ENCODE data around the gene MYH9.

The MYH9 gene

DNA sequence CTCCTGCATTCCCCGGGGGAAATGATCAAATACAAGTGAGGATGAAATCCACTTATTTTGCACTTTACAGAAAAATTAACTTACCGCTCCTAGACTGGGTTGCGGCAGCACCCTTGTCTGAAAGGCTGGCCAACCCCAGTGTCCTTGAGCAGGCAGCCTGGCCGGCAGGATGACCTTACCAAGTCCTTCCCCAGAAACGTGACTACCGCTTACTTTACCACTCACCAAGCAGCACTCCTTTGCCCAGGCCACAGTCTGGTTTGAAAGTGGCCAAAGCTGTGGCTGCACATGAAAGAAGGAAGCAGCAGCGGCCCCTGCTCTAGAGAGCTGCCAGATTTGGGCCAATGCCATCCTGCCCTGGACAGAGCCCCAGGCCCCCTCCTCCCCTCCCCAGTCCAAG, 20.3 kb downstream of the MYH9 start:
- DNase-seq (ENCODE audit: low read depth in 3 of 3): no peak

DNA sequence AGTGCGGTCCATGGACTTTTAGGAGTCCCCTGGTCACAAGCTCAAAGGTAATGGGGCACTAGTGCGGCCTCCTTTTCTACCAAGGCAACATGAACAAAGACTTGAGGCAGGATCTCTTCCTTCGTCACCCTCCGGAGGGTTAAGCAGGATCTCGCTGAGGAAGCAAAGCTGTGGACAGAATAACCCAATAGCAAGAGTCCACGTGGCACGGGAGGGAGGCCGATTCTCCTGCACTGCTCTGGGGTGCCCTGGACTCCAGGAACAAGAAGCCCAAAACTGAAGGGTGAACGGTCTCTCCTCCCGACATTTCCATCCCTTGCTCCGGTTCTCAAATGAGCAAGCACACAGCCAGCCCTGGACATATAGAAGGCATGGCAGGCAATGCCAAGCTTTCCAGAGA, 20.7 kb downstream of the MYH9 start:
- no peak for DNase-seq (ENCODE audit: low read depth in 3 of 3)

DNA sequence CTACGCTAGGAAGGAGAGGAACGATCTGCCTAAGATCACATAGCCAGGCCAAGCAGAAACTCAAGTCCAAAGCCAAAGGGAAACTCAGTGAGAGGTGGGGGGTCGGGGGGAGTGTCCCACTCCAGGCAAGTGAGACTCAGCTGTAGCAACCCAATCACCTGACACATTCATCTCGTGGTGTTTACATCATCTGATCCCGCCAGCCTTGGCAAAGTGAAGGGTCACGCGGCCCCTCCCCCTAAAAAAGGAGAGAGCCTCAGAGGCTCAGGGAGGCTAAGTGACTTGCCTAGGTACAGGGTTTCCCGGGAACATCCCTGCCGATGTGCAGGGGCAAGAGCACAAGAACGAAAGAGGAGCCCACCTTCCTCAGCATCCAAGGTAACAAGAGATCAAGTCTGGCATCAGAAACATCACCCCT, 21.5 kb downstream of the MYH9 start:
- DNase-seq (ENCODE audit: low read depth in 3 of 3): no peak

DNA sequence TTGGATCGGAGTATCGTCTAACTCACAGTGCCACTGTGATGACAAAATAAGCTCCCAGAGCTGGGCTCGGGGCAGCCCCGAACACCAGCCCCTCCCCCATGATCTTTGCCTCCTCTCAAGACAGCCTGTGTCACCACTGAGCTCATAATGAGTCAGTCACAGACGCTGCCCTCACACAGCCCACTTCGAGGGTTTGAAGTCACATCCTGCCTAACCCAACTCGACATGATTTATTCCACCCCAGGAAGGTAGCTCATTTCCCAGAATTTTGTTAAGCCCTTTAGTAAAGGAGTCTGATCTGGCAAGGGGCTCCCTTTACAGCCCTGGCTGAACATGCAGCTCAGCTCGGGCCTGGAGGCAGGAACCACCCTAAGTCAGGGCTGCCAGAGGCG, 22.8 kb downstream of the MYH9 start:
- peak; percentile 85 to 93 (median 86) for DNase-seq (ENCODE audit: low read depth in 3 of 3)

DNA sequence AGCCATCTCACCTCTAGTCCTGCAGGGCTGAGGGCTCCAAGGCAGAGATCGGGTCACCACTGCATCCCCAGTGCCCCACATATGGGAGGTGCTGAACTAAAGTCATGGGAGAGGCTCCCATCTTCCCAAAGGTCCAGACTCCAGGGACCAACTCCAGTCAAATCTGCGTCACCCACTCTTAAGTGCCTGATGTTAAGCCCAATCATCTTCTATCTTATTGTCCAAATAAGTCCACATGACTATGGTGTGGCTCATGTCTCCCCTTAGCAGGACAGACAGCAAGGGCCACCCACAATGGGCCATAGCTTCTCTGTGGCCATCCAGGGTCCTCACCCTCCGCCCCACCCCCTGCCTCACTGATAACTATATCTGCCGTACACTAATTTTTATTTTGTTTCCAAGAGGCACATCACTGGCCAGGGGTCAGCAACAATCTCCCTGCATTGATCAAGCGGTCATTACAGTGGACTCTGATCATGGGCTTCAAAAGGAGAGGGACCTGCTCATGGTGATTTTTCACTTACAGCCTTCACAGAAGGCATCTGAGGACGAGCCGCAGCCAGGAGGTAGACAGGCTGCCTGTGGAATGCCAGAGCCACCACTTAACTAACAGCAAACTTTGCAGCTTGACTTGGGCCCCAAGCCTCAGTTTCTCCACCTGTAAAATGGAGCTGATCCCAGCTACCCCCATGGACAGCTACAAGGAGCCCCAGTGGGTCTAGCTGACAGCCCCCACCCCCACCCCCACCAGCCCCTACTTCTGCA, 23.3 kb downstream of the MYH9 start:
- DNase-seq (ENCODE audit: low read depth in 3 of 3): no peak

DNA sequence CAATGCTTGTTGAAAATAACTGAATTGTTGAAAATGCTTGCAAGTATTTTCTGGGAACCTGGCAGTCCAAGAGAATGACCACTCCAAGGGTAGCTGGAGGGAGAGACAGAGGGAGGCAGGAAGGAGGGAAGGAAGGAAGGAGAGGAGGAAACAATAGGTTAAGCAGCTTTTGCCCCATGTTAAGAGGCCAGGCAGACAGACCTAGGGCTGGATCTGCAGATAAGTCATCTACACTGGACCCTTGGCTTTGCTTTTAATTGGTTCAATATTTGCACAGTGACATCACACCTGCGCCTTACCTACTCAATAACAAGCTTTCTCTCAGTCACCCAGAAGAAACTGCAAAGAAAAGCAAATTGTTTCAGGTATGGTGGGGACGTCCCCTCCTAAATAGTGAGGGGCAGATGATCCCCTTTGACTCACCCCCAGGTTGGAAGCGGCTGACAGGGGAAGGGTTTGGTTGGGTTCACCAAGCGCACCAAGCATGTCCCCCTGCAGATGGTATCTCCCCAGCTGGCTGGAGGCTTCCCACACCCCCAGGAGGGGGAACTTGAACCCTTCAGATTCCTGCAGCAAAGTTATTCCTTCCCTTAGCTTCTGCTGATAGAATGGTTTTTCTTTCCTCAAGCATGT, 24.3 kb downstream of the MYH9 start:
- no peak for DNase-seq (ENCODE audit: low read depth in 3 of 3)

DNA sequence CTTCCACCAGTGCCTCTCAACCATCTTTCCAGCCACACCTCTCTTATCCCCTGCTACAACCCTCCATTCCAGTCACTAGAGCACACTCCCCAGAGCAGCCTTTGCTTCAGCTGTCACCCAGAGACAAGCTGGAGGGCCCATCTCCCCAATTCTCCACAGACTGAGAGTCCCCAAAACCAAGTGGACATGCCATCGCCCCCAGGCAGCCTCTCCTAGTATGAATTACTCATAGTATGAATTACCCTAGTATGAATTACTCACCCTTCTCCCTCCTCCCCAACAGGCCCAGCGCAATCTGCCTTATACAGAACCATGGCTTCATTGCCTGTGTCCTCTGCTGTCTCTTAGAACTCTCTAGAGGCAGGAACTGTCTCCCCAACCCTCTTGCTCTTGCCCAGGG, 24.8 kb downstream of the MYH9 start:
- peak in 2 of 3 donors; percentile 41 to 55 for DNase-seq (ENCODE audit: low read depth in 3 of 3)

DNA sequence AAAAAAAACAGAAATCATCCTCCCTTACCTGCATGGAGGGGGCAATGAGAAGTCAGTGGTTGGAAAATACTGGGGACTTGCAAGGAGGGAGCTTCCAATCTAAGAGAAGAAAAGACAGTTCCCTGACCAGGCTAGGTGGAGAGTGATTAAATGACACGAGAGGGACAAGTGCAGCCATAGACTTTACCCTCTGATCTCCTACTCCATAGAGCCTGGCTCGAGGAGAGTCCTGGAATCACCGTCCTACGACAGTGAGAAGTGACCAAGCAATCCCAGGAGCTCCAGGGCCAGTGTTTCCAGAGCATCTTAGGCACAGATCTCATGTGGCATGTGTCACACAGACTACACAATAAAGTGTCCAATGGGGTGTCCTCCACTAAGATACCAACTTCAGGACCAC, 25.7 kb downstream of the MYH9 start:
- DNase-seq (ENCODE audit: low read depth in 3 of 3): no peak

DNA sequence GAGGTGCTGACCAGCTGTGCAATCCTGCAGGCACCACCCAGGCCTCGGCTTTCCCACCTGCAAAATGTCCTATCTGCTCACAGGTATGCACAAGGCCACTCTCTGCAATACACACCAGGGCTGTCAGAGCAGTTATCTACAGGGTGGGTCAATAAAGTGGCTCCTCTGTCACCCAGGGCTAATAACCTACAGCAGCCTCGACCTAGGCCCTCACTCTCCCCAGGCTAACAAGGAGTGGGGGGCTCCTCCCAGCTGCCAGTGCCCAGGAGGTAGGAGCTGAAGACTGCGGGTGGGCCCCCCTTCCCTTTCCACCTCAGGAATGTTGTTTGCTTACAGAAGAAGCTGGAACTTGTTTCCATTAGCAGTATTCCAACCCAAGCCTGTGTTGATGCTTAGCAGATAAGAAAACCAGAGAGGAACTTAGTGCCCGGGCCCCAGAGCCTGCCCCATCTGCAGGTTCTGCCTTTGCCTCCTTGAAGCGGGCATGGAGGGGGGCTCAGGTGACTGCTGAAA, 26.8 kb downstream of the MYH9 start:
- DNase-seq (ENCODE audit: low read depth in 3 of 3): no peak

DNA sequence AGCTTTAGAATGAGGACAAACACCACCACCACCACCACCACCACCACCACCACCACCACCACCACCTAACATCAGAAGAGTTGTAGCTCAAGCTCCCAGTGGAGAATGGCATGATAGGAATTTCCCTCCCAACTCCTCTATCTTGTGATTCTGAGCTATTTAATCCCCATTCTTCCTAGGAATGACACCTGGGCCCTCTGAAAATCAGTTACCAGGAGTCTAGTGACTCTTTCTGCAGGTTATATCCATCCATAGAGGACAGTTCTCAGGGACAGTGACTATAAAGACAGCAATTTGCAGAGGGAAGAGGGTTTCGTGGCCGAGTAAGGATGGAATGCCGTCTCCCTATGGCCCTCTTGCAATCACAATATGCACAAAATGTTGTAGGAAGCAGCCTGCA, 27.8 kb downstream of the MYH9 start:
- no peak for DNase-seq (ENCODE audit: low read depth in 3 of 3)

DNA sequence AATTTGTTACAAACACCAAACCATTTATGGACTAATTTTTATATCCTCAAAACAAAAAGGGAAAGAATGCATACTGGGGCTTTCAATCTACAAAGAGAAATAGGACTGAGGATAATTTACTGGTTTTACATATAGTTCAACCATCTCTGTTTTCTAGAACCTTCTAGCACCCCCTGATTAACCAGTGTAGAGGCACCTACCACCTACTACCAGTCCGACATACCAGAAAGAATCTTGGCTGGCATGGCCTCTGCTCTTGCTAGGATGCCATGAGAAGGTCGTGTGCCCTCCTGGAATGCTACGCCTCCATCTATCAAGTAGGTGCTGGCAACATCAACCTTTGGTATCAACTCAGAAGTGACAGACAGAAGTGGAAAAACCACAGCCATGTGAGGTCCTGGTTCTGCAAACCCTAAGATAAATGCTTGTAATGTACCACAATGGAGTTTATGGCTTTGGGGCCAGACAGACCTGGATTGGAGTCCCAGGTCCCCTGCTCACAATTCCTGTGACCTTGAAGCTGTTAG, 28.2 kb downstream of the MYH9 start:
- no peak for DNase-seq (ENCODE audit: low read depth in 3 of 3)

DNA sequence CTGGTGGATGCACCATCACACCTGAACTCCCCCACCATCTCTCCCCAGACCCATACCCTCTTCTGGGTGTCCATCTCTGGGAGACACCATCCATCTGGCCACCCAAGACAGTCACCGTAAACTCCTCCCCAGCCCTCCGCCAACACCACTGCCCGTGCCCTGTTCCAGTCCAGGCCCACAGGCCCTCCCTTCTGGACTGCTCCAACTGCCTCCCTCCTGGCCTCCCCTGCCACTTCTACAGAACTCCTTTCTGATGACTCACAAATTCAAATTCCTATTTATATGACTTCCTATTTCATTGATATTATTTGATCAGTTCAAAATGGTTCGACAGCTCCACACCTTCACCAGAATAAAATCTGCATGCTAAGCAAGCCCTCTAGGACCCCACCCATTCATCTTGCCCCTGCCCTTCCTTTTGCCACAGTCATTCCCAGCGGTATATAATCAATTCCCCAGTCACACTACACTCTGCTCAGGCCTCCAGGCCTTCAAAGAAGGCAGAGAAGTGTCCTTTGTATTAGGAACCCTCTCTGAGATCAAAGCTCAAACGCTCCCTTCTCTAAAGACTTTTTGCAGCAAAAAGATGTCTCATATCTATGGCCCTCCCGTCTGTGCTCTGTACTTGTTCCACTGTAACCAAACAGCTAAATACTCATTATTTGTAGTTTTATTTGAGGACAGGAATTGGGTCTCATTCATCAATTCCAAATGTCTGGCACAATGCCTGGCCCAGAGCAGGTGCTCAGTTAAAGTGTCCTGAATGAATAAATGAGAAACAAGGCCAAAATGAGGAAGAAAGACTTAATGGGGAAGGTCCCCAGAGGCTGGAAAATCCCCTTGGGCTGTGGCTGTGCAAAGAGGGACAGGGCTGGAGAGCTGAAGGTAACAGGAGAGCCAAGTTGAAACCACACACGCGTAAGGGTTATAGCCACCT, 29.0 kb downstream of the MYH9 start:
- DNase-seq (ENCODE audit: low read depth in 3 of 3): no peak

DNA sequence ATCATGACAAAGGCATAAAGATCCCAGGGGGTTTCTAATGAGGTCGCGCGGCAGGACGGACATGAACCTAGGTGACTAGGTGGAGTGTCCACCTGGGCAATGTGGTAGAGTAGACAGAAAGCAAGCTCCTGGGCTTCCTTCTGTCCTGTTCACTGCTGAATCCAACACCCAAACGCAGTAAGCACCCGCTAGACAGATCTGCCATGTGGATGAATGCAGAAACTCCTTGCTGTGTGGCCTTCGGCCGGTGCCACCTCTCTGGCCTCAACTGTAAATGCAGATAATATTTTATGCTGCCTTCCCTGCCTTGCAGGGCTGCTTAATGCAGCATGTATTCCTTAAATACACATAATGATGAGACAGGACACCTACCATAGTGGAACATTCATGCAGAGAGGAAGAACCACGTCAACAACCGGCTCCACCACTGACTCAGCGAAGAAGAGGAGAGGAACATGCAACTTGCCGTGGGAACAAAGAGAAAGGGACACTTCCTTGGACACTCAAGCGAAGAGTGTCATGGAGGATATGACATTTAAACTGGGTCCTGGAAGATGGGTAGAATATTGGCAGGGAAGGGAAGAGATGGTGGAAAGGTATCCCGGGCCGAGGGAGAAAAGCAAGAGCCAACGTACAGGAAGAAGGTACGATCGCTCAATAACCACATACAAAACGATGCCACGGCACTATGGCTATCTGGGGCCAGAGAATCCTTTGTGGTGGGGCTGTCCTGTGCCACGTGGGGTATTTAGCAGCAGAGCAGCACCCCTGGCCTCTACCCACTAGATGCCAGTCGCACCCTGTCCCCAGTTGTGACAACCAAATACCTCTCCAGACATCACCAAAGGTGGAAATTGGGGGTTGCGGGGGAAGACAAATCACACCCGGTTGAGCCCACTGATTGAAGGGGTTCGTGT, 30.8 kb downstream of the MYH9 start:
- DNase-seq (ENCODE audit: low read depth in 3 of 3): no peak

DNA sequence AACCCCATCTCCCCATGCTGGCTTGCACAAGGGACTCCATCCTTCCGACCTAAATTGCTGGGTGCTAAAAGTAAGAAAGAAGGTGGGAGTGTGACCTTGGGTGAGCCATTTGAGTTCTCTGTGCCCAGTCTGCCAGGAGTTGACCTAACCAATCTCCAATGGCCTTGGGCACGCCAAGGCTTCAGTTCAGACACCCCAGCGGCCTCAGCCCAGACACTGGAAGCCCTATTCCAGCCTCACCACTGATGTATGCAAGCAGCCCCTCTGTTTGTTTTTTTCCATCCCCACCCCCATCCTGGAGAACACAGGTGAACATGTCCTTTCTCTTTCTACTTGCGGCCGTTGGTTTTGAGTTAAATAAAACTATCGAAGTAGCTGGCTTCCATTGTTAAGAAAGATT, 31.9 kb downstream of the MYH9 start:
- no peak for DNase-seq (ENCODE audit: low read depth in 3 of 3)

DNA sequence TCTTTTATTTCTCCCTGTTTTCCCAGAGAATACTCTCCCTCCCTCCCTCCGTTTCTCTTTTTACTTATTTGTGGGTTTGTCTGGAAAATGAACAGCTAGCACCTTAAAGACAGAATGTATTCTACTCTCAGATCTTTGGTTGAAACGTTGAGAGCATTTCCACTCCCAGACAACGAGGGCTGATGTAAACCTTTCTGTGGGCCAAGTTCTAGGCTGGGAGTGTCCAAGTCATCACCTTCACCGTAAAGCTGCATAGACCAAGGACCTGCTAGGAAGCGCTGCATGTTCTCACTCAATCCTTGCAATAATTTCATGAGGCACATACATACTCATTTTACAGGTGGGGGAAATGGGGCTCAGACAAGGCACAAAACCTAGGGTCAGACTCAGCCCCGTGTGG, 32.4 kb downstream of the MYH9 start:
- no peak for DNase-seq (ENCODE audit: low read depth in 3 of 3)

DNA sequence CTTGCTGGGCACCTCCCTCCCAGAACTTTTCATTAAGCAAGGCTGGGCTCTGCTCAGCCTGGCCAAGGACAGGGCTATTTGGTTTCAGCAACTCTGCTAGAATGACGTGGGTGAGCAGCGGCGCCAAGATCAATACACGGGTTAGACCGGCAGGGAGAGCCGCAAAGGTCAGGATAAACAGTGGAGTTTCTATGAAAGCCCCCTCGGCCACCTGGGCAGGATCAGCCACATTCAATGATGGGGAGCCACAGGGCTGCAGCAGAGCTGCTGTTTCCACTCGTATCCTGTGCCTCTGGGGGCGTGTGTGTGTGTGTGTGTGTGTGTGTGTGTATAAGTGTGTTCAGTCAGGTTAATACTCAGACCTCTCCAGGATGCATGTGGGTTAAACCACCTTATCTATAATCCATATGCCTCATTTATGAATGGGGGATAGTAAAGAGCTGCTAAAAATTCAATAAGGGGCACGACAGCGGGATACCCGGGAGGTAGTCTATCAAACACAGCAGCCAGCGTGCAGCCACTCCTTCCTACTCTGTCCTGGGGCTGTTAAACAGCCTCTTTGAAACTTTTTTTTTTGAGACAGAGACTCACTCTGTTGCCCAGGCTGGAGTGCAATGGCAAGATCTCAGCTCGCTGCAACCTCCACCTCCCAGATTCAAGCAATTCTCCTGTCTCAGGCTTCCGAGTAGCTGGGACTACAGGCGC, 34.8 kb downstream of the MYH9 start:
- no peak for DNase-seq (ENCODE audit: low read depth in 3 of 3)

DNA sequence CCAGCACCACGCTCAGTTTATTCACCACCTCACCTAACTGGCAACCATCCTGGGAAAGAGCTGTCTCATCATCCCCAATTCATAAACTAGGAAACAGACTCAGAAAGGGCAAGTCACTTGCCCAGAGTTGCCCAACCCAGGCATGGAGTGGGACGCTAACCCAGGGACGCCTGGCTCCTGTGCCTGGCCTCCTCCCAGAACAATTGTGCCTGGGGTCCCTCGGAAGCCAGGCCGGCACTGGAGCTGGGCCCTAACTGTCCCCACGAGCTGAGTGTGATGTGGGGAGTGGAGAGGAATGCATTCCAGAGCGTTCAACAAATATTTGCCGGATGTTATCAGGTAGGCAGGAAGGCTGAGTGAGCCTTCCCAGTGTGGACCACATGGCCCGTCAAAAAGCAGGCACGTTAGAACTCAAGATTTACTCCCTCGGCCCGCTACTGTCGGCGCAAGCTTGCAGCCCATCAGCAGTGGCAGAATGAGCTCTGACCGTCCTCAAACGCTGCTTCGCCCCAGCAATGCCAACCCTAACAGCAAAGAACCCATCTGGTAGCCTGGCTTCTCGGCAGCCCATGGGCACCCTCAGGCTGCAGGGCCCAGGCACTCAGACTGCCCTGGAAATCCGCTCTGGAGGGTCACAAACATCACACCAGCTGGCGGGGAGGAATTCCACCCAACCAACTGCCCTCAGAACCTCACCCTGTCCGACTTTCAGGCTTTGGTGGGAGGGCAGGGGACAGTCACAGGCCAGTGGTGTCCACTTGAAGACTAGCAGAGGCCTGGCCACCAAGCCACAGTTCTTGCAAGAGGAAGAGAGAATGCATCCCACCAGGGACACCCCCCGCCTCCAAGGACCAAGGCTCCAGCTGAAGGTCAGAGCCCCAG, 35.6 kb downstream of the MYH9 start:
- no peak for DNase-seq (ENCODE audit: low read depth in 3 of 3)

DNA sequence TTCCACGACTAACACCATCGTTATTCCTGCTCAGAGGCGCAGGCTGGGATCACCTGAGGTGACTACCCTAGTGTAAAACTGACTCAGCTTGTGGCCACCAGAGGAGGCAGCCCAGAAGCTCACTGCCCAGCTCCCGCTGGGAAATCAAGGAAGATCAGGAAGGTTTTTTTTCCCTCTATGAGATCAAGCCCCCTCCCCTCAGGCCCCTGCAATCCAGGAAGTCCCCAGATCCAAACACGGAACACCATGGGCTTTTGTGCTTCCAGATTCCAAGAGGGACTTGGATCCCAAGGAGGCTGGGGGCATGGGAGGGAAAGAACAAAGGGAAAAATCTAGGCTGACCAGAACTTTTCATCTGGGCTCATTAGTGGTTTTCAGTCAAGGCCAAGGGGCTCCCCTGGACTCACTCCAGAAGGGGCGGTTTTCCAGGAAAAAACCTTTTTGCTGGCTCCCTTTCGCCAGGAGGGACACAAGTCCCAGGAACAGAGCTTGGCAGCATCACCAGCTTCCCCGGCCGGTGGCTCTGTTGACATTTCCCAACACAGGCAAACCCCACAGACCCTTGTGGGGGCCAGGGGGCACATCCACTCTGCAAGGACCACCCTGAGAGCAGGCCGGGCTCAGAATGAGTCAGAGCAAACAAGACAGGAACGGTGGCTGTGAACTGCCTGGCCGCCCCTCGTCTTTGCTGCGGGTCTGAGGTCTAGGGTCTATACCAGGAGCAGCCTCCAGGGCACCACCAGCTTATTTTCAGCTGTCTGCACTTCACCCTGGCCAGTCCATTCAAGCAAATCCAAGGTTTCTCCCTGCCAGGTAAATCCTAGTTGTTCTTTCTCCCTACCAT, 36.8 kb downstream of the MYH9 start:
- DNase-seq (ENCODE audit: low read depth in 3 of 3): no peak
